ENCODE measurements around the gene SMIM45.

Gene SMIM45

GRCh38 chr22:41939981-41940831 is 11.7 kb upstream of the SMIM45 start (continued):
- TF ChIP-seq POU2F2 (IDR thresholded peaks at IDR 0.05; ENCODE audit: borderline replicate concordance, low read depth, low read length): peak; percentile 95
- TF ChIP-seq HDAC2 (IDR thresholded peaks at IDR 0.05): no peak
- TF ChIP-seq RBBP5 (conservative IDR thresholded peaks at IDR 0.05): 0 out of 2 replicates have a peak, but pooled peaks have one; percentile 43
- no peak; the same call in 1 of the 2 replicates for TF ChIP-seq ZBTB40 (IDR thresholded peaks at IDR 0.05; ENCODE audit: borderline replicate concordance)
- TF ChIP-seq YY1 (IDR thresholded peaks at IDR 0.05; ENCODE audit: low read depth, low read length): peak; percentile 16; the same call in 1 of the 2 replicates
- peak; percentile 40; the same call in 1 of the 2 replicates for TF ChIP-seq DPF2 (IDR thresholded peaks at IDR 0.05)
- TF ChIP-seq NR2C2 (IDR thresholded peaks at IDR 0.05; ENCODE audit: borderline replicate concordance, control insufficient read depth, insufficient read length, low read depth): no peak
- TF ChIP-seq ZNF274 (IDR thresholded peaks at IDR 0.05; ENCODE audit: insufficient read depth, insufficient read length): no peak
- peak; percentile 66 for TF ChIP-seq CHD2 (IDR thresholded peaks at IDR 0.05; ENCODE audit: borderline replicate concordance, low read depth, low read length)
- TF ChIP-seq ZSCAN29 (IDR thresholded peaks at IDR 0.05): no peak
- TF ChIP-seq ZNF622 (IDR thresholded peaks at IDR 0.05): no peak
- no peak for TF ChIP-seq FOXM1 (IDR thresholded peaks at IDR 0.05; ENCODE audit: low read depth, low read length)
- peak; percentile 69; the same call in 1 of the 2 replicates for TF ChIP-seq SPI1 (IDR thresholded peaks at IDR 0.05; ENCODE audit: borderline replicate concordance, insufficient read depth, low read depth, low read length)
- no peak for TF ChIP-seq HCFC1 (IDR thresholded peaks at IDR 0.05; ENCODE audit: low read length)
- no peak for TF ChIP-seq WRNIP1 (IDR thresholded peaks at IDR 0.05; ENCODE audit: borderline replicate concordance, low read depth, low read length)
- peak; percentile 69 for TF ChIP-seq SMARCA5 (IDR thresholded peaks at IDR 0.05)
- TF ChIP-seq STAT1 (conservative IDR thresholded peaks at IDR 0.05): peak; percentile 62; the same call in 1 of the 2 replicates
- peak; percentile 92 for TF ChIP-seq KLF5 (IDR thresholded peaks at IDR 0.05; ENCODE audit: partially characterized antibody)
- peak; percentile 39 for TF ChIP-seq ZNF217 (IDR thresholded peaks at IDR 0.05)
- TF ChIP-seq ZNF592 (IDR thresholded peaks at IDR 0.05): peak; percentile 70; the same call in 1 of the 2 replicates
- TF ChIP-seq JUNB (IDR thresholded peaks at IDR 0.05): peak; percentile 27; the same call in 1 of the 2 replicates
- peak; percentile 90 for TF ChIP-seq PAX8 (IDR thresholded peaks at IDR 0.05)
- peak; percentile 89 to 96 for TF ChIP-seq EP300 (IDR thresholded peaks at IDR 0.05; ENCODE audit: borderline replicate concordance in 1 of 2, control insufficient read depth in 1 of 2, low read depth in 2 of 2, low read length in 2 of 2)
